GM19463 (cell line): ENCODE measurements around the gene AUTS2.

Experiments used
- ATAC-seq: cut with Tn5 transposase; IDR thresholded peaks from one replicate; pipeline ENCODE4 v1.9.1; 2021; ENCODE audit warnings: mild to moderate bottlenecking, moderate library complexity; ENCODE audit not compliant: unreplicated experiment

The AUTS2 gene

DNA sequence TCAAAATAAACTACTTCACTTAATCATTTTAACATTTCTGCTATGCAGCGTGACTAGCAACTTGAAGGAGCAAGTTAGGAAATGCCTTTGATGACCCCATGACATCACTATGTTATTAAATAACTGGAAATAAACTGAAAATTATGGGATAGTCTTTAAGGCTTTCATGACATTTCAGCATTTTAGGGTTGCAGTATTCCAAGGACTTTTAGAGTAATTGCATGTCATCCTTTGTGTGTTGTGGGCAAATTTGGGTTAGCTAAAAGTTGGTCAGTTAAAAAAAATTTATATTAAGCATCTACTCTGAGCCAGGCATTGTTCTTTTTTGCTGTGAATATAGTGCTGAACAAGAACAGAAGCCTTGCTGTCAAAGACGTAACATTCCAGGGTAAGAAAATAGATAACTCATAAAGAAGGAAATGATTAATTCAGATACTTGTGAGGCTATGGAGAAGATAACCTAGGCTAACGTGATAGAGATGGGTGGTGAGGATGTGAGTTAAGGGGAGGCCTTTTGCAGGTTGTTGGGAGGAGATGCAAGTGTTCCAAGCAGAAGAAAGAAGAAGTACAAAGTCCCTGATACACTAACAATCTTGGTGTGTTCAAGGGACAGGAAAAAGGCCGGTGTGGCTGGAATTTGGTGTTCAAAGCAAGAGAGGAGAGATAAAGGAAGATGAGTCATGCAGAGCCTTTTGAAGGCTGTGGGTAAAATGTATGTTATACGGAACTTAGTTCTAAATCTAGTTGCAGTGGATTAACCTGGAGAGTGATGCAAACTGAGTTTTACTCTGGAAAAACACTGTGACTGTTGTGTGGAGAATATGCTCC, 610.2 kb downstream of the AUTS2 start:
- ATAC-seq: no peak

DNA sequence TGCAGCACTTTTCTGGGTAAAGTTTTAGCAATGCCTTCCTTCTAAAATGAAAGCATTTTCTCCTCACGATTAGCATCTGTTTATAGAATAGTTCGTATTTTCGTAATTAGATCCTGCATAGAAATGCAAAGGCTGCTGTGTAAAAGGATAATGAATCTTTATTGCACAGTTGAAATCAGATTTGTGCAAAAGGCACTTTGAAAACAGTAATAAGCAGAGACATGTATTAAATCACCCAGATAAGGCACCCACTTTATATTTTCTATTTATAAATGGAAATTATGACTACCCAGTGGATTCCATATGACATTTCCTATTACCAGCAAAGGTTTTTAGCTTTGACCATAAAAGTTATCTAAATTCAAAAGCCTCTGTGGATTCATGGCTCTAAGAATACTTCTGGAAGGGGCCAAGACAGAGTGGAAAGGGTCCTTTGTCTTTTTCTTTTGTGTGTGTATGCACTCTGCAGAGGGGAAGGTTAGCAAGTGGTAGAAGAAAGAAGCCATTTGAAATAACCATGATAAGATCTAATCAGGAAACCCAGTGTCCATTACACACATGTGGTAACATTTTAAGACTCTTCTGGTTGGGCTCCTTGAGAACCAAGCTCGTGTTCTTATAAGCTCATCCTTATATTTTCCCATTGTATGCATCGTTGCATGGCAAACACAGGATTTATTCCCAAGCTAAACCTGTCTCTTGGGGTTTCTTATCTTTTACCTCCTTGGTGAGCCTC, 612.1 kb downstream of the AUTS2 start:
- ATAC-seq: no peak

DNA sequence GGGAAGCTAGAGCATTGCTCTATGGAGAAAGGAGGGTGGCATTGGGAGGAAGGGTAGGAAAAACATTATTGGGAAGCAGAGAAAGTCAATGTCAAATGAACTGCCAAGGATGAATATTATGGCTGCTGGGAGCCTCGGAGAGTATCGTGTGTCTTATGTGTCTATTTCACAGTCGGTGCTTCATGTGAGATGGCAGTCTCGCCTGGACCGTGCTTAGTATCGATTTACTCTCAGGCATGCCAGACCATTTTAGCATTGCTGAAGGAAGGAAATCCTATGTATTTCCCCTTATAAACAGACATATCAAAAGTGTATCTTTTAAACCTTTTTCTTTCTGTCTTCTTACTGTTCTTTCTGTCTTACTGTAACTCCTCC, 612.6 kb downstream of the AUTS2 start:
- no peak for ATAC-seq

DNA sequence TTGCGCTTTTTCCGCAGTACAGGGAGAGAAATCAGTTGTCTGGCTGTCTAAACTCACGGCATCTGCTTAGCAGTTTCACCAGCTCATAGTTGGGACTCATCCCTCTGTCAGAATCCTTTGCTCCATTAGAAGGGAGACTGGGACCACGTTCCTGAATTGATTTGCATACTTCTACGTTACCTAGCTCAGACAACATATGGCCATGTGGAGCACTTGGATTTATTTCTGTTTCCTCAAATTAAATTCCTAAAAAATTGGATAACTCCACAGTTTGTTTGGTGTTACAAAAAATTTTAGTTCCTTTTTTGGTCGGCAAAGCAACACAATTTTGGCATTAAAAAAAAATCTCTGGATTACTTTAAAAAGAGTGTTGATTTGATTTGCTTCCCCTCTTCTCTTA, 614.0 kb downstream of the AUTS2 start:
- no peak for ATAC-seq

DNA sequence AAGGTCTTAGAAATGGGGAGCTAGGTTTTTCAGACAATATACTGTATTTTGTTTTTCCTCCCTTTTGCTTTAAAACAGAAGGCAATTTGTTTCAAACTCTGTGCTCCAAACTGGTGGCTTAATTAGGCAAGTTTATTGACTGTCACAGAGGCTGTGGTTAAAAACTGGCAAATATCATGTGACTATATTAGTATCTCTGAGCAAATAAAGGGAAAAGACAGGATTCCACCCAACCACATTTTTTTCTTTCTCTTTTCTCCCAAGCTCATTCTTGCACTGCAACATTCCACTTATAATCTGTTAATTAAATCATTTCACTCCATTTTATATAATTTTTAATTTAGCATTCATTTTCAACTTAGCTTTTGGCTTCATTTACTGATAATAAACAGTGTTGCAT, 615.8 kb downstream of the AUTS2 start:
- ATAC-seq: no peak

DNA sequence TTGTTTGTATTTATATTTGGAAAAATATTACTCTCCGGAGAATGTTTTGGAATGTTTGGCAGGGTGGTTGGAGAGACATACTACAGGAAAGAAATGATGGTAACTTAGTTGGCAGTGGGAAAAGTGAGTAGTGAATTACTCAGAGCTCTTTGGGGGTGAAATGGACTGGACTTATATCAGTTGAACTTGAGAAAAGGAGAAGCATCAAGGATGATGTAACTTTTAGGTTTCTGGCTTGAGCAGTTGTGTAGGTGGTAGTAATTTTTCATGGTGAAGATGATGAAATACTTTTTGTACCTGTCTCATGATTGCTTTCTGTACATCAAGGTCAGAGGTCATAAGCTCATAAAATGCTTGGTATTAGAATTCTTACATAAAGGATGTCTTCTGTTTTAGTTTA, 617.2 kb downstream of the AUTS2 start:
- no peak for ATAC-seq

DNA sequence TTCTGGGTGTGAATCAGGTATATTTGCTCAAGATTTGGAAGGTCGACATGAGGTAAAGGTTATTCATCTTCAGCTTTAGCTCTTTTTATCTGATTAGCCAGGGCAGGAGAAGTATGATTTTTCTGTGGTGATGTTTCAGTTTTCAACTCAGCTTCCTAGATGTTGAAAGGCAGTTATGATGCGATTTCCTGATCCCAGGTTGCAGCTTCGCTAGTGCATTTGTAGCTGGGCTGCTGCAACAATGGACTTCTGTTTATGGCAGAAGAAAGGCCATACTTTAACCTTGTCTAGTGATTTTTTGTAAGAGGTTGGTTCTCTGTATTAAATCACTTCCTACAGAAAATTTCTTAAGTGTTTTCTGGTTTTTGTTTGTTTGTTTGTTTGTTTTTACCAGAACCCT, 619.3 kb downstream of the AUTS2 start:
- no peak for ATAC-seq

DNA sequence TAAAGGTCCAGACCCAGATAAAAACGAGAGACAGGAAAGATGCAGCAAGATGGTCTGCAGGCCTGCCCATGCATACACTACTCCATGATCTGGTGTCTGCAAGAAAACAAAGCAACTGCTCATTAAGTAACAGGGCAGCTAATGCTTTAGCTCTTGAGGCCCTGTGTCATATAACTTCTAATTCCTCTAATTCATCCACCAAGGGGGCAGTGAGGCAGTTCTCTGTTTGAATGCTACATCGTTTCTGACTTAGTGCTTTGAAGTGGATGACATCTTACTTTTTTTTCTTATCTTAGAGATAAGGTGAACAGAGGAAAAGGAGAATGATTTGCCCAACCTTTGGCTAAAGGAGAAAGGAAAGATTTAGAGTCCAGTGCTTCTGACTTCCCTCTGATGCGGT, 619.7 kb downstream of the AUTS2 start:
- ATAC-seq: no peak

DNA sequence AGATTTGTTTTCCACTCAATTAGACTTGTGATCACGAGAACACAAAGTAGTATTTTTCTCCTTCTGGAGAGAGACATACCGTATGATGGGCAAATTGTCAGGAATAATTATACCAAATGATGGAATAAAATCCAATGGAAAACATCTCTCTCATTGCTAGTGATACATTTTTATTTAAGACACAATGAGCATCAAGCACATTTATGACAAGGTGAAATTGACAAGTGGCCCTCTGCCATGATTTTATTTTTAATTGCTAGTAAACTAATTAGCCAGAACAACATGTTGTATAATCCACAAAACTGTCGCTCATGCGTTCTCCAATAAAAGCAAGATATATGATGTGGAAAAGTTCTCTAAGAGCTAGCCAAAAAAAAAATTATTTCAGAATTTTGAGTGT, 620.8 kb downstream of the AUTS2 start:
- ATAC-seq: no peak

DNA sequence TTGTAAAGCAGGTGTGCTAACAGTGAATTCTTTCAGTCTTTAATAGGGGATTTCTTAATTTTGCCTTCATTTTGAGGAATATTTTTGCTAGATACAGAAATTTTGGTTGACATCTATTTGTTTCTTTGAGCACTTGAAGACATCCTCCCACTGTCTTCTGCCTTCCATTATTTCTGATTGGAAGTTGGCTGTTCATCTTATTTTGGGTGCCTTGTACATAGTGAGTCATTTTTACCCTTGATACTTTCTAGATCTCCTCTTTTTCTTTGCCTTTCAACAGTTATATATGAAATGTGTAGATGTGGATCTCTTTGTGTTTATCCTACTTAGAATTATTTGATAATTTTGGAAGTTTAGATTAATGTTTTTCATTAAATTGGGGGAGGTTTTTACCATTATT, 631.0 kb downstream of the AUTS2 start:
- ATAC-seq: no peak

DNA sequence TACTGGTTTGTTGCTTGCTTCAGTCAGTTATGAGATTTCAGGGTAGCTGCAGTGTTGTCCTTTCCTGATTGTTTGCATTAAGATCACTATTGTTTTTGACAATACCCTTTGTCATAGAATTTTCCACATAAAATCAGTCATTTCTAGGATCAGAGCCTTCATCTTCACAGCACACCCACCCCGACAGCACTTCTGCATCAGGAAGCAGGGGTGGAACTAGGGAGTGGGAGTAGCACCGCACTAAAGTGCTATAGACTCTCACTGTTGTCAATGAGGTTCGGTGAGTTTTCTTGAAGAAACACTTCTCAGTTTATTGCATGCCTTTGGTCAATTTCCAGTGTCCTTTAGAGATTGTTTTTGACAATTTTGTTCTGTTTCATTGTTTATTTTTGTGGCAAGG, 632.5 kb downstream of the AUTS2 start:
- ATAC-seq: no peak

DNA sequence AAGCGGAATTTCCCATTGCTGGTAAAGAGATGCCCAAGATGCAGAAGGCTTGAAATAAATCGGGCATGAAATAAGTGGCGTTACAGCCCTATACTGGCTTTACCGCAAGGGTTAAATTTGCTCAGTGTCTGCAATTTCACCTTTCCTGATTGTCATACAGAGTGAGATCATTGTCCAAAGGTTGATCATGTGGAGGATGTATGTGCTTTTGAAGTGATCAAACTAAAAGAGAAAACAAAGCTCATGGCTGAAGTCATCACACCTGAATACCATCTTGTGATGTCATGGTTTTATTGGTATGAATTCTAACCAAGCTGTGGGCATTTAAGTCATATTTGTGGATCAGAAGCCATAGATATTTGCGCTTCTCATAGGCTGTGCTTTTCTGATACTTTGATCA, 635.5 kb downstream of the AUTS2 start:
- no peak for ATAC-seq

DNA sequence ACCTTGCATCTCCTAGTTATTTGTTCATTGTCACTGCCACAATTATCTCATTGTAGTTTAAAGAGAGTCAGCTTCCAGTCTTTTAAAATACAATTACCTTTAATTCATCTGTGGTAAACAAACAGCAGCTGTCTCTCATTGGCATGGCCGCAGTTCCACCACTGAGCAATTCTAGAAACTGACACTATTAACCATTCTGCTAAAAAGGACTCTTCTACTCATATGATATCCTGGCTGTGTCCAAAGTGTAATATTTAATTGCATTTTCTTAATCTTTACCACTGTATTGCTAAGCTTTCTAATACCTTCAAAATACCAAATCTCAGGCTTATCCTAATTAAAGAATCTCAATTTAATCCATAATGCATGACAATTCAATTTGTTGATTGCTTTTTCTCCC, 639.0 kb downstream of the AUTS2 start:
- ATAC-seq: no peak

DNA sequence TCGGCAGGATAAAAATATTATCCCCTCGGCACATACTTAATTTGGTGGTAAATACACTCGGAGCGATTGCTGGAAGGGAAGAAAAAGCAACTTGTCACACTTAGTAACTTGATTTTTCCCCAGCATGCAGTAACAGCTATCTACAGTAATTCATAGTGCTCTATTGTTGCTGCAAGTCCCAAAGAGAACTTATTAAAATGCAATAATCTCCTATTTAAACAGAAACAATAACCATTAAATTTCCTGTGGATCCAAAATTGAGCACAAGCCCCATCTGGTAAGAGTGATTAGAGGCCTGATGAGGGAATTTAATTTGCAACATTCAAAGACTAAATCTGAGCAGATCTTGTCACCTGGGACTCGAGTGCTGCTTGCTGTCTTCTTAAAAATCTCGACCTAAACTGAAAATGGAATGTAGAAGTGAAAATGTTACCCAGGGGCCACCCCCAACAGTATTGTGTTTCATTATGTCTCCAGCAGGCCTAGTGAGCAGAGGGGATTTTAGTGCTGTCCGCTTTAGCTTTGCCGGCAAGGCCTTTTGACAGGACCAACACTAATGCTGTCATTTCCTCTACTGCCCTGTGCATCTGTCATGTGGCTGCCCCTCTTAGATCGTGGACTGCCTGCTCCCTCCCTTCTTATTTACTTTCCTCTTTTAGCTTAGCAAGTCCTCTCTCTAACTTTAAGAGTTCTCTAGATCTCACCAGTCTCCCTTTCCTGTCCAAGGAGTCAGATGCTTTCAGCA, 639.7 kb downstream of the AUTS2 start:
- peak; percentile 99 for ATAC-seq

DNA sequence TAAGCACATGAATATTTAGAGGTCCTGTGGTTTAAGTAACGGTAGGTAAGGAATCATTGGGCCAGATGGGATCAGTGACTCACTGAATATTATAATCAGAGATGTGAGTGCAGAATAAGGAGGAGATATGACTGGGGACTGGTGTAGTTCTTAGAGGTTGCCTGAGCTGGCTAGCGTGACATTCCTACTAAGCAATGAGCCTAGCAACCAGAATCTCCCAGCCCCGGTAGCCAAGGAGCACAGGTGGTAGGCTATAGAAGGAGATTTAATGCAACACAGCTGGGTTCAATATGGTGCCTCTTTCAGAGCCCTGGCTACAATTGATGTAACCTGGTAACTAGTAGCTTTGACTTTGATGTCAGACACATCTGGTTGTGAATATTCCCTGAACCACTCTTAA, 641.6 kb downstream of the AUTS2 start:
- no peak for ATAC-seq

DNA sequence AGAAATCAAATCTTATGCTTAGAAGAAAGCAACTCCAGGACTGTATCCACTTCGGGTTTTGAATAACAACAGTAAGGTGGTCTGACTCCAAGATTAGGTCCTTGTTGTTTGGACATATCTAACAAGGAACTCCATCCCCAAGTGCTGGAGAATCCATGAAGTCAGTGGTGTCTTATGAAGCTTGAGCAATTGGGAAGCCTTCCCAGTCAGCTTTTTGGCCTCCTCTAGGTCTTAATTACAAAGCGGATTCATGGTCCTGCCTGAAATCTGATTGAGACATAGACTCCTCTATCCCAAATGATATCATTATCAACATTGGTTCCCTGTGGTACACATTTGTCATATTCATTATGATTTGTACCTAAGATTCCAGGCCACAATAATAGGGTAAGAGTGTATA, 642.6 kb downstream of the AUTS2 start:
- no peak for ATAC-seq

DNA sequence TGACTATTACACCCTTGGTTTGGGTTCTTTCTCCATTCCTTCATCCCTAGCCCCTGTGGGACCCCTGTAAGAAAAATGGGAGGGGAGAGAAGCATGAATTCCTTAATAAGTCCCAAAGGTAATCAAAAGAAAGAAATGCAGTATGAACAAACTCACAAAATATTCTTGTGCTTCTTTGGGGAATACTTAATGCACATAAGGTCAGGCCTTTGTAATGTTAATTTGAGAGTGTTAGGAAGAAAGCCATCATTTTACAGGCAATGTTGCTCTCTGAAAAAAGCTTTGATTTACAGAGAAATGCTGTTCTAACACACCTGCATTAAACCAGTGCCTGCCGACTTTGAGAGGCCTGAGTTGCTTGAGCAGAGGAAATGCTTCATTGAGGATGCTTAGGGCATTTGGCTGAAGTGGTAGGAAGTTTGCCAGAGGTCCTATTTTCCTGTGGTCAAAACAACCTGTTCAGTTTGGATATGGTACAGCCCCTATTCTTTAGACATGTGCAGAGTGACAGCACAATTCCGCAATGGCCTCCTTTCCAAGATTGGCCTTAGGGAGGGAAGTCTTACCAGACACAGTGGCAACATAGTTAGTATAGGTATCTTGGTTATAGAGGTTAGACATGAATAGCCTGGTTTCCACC, 643.4 kb downstream of the AUTS2 start:
- ATAC-seq: no peak

DNA sequence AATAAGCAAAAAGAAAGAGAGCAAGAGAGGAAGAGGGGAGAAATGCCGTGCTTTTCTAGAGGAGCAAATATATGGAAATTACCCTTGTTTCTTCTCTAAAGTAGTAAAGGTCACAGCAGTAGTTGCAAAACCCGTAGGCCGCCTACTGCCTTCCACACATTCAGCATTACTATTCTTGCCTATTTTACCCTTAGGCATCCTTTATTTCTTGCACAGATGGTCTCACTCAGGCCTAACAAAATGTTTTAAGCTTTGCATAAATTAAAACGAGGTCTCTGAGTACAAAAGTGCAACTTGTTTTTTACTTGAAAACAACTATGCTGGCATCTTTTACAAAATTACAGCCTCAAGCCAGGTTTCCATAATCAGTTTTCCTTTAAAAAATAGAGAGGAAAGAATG, 644.6 kb downstream of the AUTS2 start:
- no peak for ATAC-seq

DNA sequence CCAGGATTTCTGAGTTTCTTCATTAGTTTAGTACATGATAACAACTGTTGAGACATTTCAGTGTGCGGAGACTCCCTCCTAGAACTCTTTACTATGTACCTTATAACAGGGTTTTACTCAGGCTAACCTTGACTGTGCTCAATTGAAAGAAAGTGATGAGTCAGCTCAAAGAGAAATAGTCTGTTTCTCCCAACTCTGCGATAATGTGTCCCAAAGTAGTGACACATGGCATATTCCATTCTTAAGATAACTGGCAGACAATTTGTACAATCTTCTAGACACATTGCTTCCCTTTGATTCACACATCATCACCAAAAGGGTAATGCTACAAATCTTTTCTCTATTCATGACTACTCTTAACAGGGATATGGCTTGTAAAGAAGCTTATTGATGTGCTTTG, 645.2 kb downstream of the AUTS2 start:
- ATAC-seq: no peak

DNA sequence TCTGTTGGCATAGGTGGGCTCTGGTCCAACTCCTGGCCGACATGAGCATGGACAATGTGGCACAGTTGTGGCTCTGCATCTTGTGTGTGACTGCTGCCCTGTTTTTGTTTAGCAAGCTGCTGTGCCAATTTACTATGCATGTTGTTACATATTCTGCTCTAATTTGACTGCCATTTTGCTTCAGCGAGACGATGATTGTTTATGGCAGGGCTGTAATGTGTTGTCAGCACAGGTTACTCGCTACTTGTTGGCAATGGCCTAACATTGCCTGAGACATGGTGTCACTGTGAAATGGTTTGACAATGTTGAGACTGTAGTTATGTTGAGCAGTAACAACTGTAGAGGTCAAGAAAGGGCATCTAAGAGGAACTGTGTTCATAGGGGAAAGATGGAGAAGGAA, 659.6 kb downstream of the AUTS2 start:
- no peak for ATAC-seq

DNA sequence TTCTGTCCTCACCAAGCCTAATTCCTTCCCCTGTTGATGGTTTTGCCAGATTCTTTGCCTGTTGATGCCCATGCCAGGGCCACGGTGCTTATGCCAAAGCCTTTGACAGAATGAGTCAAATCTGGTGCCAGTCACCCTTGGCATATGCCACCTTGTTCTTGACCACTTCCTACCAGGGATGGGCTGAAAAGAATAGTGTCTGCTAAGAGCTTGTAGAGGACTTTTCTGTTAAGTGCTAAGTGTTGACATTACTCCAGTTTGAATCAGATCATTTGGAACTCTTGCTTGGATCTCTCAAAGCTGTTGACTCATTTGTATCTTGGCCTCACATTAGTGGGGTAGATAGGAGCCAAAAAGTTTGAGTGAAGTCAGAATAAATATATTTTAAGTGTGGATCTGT, 661.2 kb downstream of the AUTS2 start:
- ATAC-seq: no peak
